Endothelial cell of umbilical vein (primary cell): ENCODE data around the gene TIMM10B. TPM values are rescaled to one million over a fixed set of nuclear protein-coding genes. Genes with fewer than 3 reads are reported as not detected.
"Not testable (repeated sequence)": the region's sequence is repeated elsewhere in the genome, so short reads cannot be mapped to it uniquely, and the experiment has no call there.

Source experiments
- BruUV-seq: library from RNA; stranded (reverse); fragments of 400-500 nt; replicated peaks from 2 replicates; lab custom pipeline; 2021; lab: Mats Ljungman, UMichigan
- CTCF ChIA-PET: fragments of 300-600, 350-600 bp; sonication (Branson Sonifier 250); formaldehyde crosslinking; loops from one replicate; lab custom pipeline; 2021; ENCODE audit warnings: antibody characterized with exemption, inconsistent platforms; lab: Charles Lee
- POLR2A ChIA-PET: fragments of 300-600, 350-600 bp; sonication (Branson Sonifier 250); formaldehyde crosslinking; loops from one replicate; lab custom pipeline; 2021; ENCODE audit warnings: antibody characterized with exemption, inconsistent platforms; lab: Charles Lee
- DNase-seq: peaks from one replicate; pipeline ENCODE4 v3.0.0-alpha.2; 2011; ENCODE audit warnings: low read depth, low spot score
- FAIRE-seq: peaks from 2 replicates; lab custom pipeline; 2011; peaks lifted over from hg19 to GRCh38; lab: Jason Lieb, UNC
- H2AFZ ChIP-seq: 2 replicates; pipeline ENCODE4 v1.6.0; 2012; ENCODE audit warnings: low read depth, low read length, control low read depth, inconsistent platforms
- H3K27ac ChIP-seq: 2 replicates; pipeline ENCODE4 v1.5.1; 2011; ENCODE audit warnings: low read depth, mild to moderate bottlenecking, control low read depth, low read length, moderate library complexity; ENCODE audit not compliant: insufficient read depth
- H3K27me3 ChIP-seq, 2 experiments: 2 replicates each; pipeline versions ENCODE4 v1.6.0 to v1.6.1; 2011; ENCODE audit warnings: low read length in 2 of 2, mixed read lengths in 1 of 2; ENCODE audit not compliant: control insufficient read depth in 2 of 2, insufficient read depth in 2 of 2
- H3K36me3 ChIP-seq, 2 experiments: 2 replicates in 1 of 2; 3 replicates in 1 of 2; pipeline ENCODE4 v1.5.1; 2011; ENCODE audit warnings: low read length in 2 of 2, mild to moderate bottlenecking in 1 of 2, moderate library complexity in 1 of 2; ENCODE audit not compliant: control insufficient read depth in 2 of 2, insufficient read depth in 2 of 2; ENCODE audit errors: extremely low read depth in 1 of 2
- H3K4me1 ChIP-seq: 3 replicates; pipeline ENCODE4 v1.5.1; 2011; ENCODE audit warnings: mild to moderate bottlenecking, low read length; ENCODE audit not compliant: control insufficient read depth, insufficient read depth; ENCODE audit errors: extremely low read depth
- H3K4me2 ChIP-seq: 2 replicates; pipeline ENCODE4 v1.6.1; 2011; ENCODE audit warnings: low read length, control low read depth, mixed read lengths; ENCODE audit not compliant: insufficient read depth
- H3K4me3 ChIP-seq, 3 experiments: fragments of 200-600 bp in 1 of 3; sonication (generic), shearing (Covaris generic) in 1 of 3; replicated peaks in 1 of 3; 2 replicates each; pipeline ENCODE4 v1.5.1; 2011 to 2016; ENCODE audit warnings: control low read depth in 3 of 3, low read length in 3 of 3, mild to moderate bottlenecking in 2 of 3, inconsistent platforms in 1 of 3, low read depth in 1 of 3, moderate library complexity in 1 of 3; ENCODE audit not compliant: insufficient read depth in 1 of 3
- H3K79me2 ChIP-seq: 2 replicates; pipeline ENCODE4 v1.6.0; 2012; ENCODE audit warnings: low read length, inconsistent platforms; ENCODE audit not compliant: control insufficient read depth, insufficient read depth
- H3K9ac ChIP-seq: replicated peaks from 2 replicates; pipeline ENCODE3; 2011; ENCODE audit warnings: low read length, control low read depth; ENCODE audit not compliant: insufficient read depth; ENCODE audit errors: extremely low read depth
- H3K9me1 ChIP-seq: replicated peaks from 3 replicates; pipeline ENCODE4 v1.6.0; 2011; ENCODE audit warnings: mild to moderate bottlenecking, low read length; ENCODE audit not compliant: control insufficient read depth, insufficient read depth; ENCODE audit errors: extremely low read depth
- H3K9me3 ChIP-seq: replicated peaks from 2 replicates; pipeline ENCODE4 v1.5.1; 2012; ENCODE audit warnings: low read length, inconsistent platforms; ENCODE audit not compliant: control insufficient read depth, insufficient read depth
- H4K20me1 ChIP-seq: replicated peaks from 2 replicates; pipeline ENCODE3; 2011; ENCODE audit warnings: mild to moderate bottlenecking, low read length; ENCODE audit not compliant: control insufficient read depth, insufficient read depth; ENCODE audit errors: extremely low read depth
- EZH2 ChIP-seq: IDR thresholded peaks from 2 replicates; pipeline ENCODE4 v1.6.1; 2012; ENCODE audit warnings: borderline replicate concordance, low read depth, mild to moderate bottlenecking, moderate library complexity, low read length, inconsistent platforms; ENCODE audit not compliant: severe bottlenecking
- FOS ChIP-seq: IDR thresholded peaks from 2 replicates; pipeline ENCODE4 v1.6.1; 2011; ENCODE audit warnings: mild to moderate bottlenecking, low read length, moderate library complexity, borderline replicate concordance; ENCODE audit not compliant: insufficient read depth
- GATA2 ChIP-seq: IDR thresholded peaks from 2 replicates; pipeline ENCODE4 v1.7.0; 2011; ENCODE audit warnings: low read depth, mild to moderate bottlenecking, moderate library complexity, mixed read lengths, low read length; ENCODE audit not compliant: insufficient read length, insufficient read depth
- JUN ChIP-seq: IDR thresholded peaks from 2 replicates; pipeline ENCODE4 v1.6.1; 2011; ENCODE audit warnings: borderline replicate concordance, low read depth; ENCODE audit not compliant: insufficient read length, insufficient read depth
- MYC ChIP-seq: IDR thresholded peaks from one replicate; pipeline ENCODE4 v1.6.1; 2011; ENCODE audit warnings: mild to moderate bottlenecking, low read depth, low read length
- POLR2A ChIP-seq: IDR thresholded peaks from 2 replicates; pipeline ENCODE4 v1.6.1; 2012; ENCODE audit warnings: low read depth, mild to moderate bottlenecking, control low read depth, low read length
- POLR2AphosphoS5 ChIP-seq: IDR thresholded peaks from 2 replicates; pipeline ENCODE4 v1.6.1; 2012; ENCODE audit warnings: low read depth, mild to moderate bottlenecking, control low read depth, low read length, moderate library complexity; ENCODE audit not compliant: insufficient read depth
- dilution Hi-C: fragments of 300-500 bp; cut with MboI; formaldehyde crosslinking; loops from one replicate; pipeline ENCODE4 v1.15.0; 2019; ENCODE audit warnings: low sequenced_read_pairs; ENCODE audit not compliant: extremely low pct_ligation_motif_present
- intact Hi-C: fragments of 100-400 bp; cut with micrococcal nuclease; formaldehyde crosslinking; loops from one replicate; pipeline ENCODE4 v1.10.0; 2022
- polyA plus RNA-seq, 4 experiments: library from polyadenylated mRNA; depleted of rRNA in 3 of 4; stranded (reverse) in 3 of 4; unstranded in 1 of 4; fragments of >200 nt; gene quantifications; 2 replicates each; pipeline versions ENCODE4 v1.2.1 to v1.2.3, GENCODE V29; 2011 to 2012; ENCODE audit warnings: missing spikeins in 1 of 4
- total RNA-seq: library from RNA; stranded (reverse); gene quantifications from 2 replicates; pipeline ENCODE4 v1.2.3, GENCODE V29; 2021
- TF ChIP-seq, protein P1 (sequence below), 2 donors: IDR thresholded peaks; 1 replicate in 1 of 2; 2 replicates in 1 of 2; pipeline ENCODE4 v1.5.1; 2011; ENCODE audit warnings: low read length in 2 of 2, mild to moderate bottlenecking in 2 of 2, moderate library complexity in 2 of 2, control low read depth in 1 of 2, inconsistent platforms in 1 of 2, low read depth in 1 of 2; ENCODE audit not compliant: insufficient read depth in 1 of 2; ENCODE audit errors: extremely low read depth in 1 of 2
- TF ChIP-seq, protein P2 (sequence below): IDR thresholded peaks from 2 replicates; pipeline ENCODE4 v1.6.1; 2011; ENCODE audit not compliant: insufficient read depth, insufficient read length

Gene TIMM10B
- total and polyA plus RNA-seq, 2 donors (not counting 3 experiments of a cell fraction or from before 2014, with no cell fraction given) = 31.3 to 36.5 TPM

DNA sequence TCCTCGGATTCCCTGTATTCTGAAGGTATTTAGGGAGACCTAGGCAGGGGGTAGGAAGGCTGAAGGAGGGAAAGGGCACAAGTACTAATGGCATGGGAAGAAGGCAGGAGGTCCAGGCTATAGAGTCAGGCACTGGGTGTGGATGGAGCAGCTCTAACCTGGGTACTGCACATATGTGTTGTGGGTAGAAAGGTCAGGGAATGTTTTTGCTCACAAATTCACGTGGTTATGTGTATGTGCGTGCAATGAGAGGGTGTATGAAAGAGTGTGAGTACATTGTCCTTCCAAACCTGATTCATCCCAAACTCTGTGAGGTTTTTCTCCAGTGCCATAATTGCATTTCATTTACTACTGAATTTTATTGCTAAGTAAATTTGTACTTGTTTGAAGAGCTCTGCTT is 39.0 kb downstream of the TIMM10B start:
- no TSS peak for BruUV-seq
- Histone ChIP-seq H3K9ac (no peak overlapping the region), H3K79me2 (no peaks in the 10 kb centered on the region), H3K4me1 (peaks cover 10% of the 10 kb centered on the region), H3K9me3 (no peaks in the 10 kb centered on the region), H3K4me2 (no peak overlapping the region), H4K20me1 (no peaks in the 10 kb centered on the region), H2AFZ (no peak overlapping the region), H3K4me3 (no peak overlapping the region), H3K27ac (no peak overlapping the region), H3K36me3 (no peaks in the 10 kb centered on the region), H3K9me1 (no peaks in the 10 kb centered on the region), H3K27me3 (no peaks in the 10 kb centered on the region)
- TF ChIP-seq FOS (no peak), POLR2A (no peak), POLR2AphosphoS5 (no peak), EZH2 (no peak), JUN (no peak), GATA2 (no peak), MYC (no peak)
- TF ChIP-seq, protein P1, sequence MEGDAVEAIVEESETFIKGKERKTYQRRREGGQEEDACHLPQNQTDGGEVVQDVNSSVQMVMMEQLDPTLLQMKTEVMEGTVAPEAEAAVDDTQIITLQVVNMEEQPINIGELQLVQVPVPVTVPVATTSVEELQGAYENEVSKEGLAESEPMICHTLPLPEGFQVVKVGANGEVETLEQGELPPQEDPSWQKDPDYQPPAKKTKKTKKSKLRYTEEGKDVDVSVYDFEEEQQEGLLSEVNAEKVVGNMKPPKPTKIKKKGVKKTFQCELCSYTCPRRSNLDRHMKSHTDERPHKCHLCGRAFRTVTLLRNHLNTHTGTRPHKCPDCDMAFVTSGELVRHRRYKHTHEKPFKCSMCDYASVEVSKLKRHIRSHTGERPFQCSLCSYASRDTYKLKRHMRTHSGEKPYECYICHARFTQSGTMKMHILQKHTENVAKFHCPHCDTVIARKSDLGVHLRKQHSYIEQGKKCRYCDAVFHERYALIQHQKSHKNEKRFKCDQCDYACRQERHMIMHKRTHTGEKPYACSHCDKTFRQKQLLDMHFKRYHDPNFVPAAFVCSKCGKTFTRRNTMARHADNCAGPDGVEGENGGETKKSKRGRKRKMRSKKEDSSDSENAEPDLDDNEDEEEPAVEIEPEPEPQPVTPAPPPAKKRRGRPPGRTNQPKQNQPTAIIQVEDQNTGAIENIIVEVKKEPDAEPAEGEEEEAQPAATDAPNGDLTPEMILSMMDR (IDR thresholded peaks at IDR 0.05; ENCODE audit: extremely low read depth in 1 of 2, insufficient read depth in 1 of 2, low read depth in 1 of 2, low read length in 2 of 2) = no peak
- TF ChIP-seq, protein P2, sequence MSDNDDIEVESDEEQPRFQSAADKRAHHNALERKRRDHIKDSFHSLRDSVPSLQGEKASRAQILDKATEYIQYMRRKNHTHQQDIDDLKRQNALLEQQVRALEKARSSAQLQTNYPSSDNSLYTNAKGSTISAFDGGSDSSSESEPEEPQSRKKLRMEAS = no peak
- intact Hi-C loops (no loop called here), dilution Hi-C loops (no loop called here)
- CTCF ChIA-PET = interaction anchor here (0.8 to 2.4 kb wide), 4 partner anchors 11 to 141 kb away, joined by 3 to 10 read pairs (median 4); no protein-coding TSS in a partner anchor
- DNase-seq = no peak
- no peak for FAIRE-seq
- POLR2A ChIA-PET = no interaction called here

DNA sequence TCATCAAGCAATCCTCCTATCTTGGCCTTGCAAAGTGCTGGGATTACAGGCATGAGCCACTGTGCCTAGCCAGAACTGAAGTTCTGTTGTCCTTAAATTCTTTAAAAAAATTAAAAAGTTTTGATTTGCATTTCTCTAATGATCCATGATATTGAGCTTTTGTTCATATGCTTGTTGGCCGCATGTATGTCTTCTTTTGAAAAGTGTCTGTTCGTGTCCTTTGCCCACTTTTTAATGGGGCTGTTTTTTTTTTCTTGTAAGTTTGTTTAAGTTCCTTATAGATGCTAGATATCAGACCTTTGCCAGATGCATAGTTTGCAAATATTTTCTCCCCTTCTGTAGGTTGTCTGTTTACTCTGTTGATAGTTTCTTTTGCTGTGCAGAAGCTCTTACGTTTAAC is 40.6 kb downstream of the TIMM10B start:
- H3K9me1 ChIP-seq, H3K4me1 ChIP-seq, DNase-seq, FAIRE-seq, BruUV-seq, H3K9ac ChIP-seq, H2AFZ ChIP-seq, H3K27ac ChIP-seq, H4K20me1 ChIP-seq, H3K9me3 ChIP-seq, dilution Hi-C loops, H3K4me3 ChIP-seq, H3K27me3 ChIP-seq, POLR2A ChIA-PET, H3K36me3 ChIP-seq, H3K4me2 ChIP-seq, H3K79me2 ChIP-seq: not testable (repeated sequence)
- intact Hi-C loops = loop anchor here (2.0 kb wide), 1 partner anchor 161 kb away; the partner anchor contains the start of gene MRPL17
- CTCF ChIA-PET = interaction anchor here (0.9 to 2.6 kb wide), 2 partner anchors 9 to 17 kb away, joined by 3 to 17 read pairs; no protein-coding TSS in a partner anchor
